GM19099 (cell line): Measurements from ENCODE around the gene GRIA4.

Source experiments
- POLR2A ChIP-seq: IDR thresholded peaks from 3 replicates; pipeline ENCODE4 v1.6.1; 2011; ENCODE audit warnings: low read depth; ENCODE audit not compliant: insufficient read length; ENCODE audit errors: extremely low read depth

GRIA4 gene

GRCh38 chr11:105899772-105900171, 289.9 kb downstream of the GRIA4 start:
- no peak for TF ChIP-seq POLR2A

DNA sequence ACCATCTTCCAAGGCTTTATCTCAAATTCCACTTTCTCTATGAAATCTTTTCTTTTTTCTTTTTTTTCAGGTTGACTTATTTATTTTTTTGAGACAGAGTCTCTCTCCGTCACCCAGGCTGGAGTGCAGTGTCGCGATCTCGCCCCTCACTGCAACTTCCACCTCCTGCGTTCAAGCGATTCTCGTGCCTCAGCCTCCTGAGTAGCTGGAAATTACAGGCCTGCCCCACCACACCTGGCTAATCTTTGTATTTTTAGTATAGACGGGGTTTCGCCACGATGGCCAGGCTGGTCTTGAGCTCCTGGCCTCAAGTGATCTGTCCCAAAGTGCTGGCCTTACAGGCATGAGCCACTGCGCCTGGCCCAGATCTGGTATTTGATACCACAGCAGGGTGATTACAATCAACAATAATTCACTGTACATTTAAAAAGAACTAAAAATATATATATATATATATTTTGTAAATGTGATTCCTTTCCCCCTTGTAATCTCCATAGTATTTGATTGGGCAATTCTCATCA, 290.7 kb downstream of the GRIA4 start:
- TF ChIP-seq POLR2A: no peak

GRCh38 chr11:105903113-105903512, 293.2 kb downstream of the GRIA4 start:
- TF ChIP-seq POLR2A: no peak

DNA sequence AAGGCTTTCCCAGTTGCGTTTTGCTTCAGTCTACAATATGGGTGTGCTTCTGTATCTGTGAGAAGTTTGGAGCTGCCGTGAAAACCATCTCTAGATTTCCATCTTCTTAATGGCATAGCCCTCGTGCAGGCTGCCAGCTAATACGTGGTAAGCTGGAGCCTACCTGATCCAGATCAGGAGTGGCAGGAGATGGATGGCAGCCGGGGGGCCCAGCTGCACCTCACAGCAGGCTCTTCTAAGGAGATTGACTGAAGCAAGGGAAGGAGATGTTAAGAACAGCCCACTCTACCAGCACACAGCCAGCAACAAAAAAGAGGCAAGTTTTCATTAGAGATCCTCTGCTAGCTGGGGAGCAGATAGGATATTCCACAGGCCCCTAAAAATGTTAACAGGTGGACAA, 296.6 kb downstream of the GRIA4 start:
- TF ChIP-seq POLR2A: no peak

GRCh38 chr11:105907319-105907718, 297.4 kb downstream of the GRIA4 start:
- TF ChIP-seq POLR2A: no peak

GRCh38 chr11:105910095-105910715, 300.3 kb downstream of the GRIA4 start:
- TF ChIP-seq POLR2A: no peak

- TF ChIP-seq POLR2A: no peak
These were observed 301.6 kb downstream of the GRIA4 start for GRCh38 chr11:105911454-105911853.

GRCh38 chr11:105912666-105913065, 302.8 kb downstream of the GRIA4 start:
- TF ChIP-seq POLR2A: no peak

GRCh38 chr11:105915021-105915420, 305.1 kb downstream of the GRIA4 start:
- TF ChIP-seq POLR2A: no peak

DNA sequence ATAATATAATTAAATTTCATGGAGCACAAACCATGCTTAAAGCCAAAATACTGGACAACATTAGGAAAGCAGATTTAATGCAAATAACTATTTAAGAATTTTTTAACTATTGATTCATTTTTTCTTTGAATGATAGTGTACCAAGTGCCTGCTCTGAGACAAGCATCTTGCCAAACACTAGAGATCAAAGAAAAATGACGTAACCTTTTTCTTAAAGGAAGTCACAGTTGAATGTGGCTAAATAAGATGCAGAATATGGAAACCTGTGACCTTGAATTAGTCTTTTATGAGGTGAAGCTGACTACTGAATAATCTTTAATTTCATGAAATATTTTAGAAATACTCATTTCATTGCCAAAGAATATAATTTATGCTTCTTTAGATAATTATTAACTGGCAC, 308.2 kb downstream of the GRIA4 start:
- no peak for TF ChIP-seq POLR2A

DNA sequence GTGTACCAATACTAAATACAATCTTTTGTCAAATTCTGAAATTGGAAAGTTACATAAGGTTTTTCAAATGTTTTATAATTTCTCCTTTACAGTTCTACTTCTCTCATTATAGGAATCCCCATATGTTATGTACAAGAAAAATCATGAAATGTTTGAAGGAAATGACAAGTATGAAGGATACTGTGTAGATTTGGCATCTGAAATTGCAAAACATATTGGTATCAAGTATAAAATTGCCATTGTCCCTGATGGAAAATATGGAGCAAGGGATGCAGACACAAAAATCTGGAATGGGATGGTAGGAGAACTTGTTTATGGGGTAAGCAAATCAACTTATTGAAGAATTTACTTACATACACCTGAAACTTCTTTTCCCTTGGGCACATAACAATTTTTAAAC, 308.7 kb downstream of the GRIA4 start:
- no peak for TF ChIP-seq POLR2A

DNA sequence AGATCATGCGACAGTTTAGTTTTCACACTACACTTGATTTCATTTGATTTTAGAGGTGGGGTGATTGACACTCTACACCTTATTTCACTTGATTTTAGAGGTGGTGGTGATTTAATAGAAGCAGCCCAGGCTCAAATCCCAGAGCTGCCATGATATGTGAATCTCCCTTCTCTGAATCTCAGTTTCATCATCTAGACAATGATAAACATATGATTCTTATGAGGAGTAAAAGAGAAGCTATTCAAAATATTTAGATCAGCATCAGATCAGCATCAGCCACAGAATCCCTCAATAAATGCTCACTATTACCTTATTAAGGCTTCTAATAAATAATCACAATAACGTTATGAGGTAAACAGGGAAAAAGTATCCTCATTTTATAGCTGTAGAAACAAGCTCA, 313.4 kb downstream of the GRIA4 start:
- no peak for TF ChIP-seq POLR2A

GRCh38 chr11:105923807-105924206, 313.9 kb downstream of the GRIA4 start:
- TF ChIP-seq POLR2A: no peak

DNA sequence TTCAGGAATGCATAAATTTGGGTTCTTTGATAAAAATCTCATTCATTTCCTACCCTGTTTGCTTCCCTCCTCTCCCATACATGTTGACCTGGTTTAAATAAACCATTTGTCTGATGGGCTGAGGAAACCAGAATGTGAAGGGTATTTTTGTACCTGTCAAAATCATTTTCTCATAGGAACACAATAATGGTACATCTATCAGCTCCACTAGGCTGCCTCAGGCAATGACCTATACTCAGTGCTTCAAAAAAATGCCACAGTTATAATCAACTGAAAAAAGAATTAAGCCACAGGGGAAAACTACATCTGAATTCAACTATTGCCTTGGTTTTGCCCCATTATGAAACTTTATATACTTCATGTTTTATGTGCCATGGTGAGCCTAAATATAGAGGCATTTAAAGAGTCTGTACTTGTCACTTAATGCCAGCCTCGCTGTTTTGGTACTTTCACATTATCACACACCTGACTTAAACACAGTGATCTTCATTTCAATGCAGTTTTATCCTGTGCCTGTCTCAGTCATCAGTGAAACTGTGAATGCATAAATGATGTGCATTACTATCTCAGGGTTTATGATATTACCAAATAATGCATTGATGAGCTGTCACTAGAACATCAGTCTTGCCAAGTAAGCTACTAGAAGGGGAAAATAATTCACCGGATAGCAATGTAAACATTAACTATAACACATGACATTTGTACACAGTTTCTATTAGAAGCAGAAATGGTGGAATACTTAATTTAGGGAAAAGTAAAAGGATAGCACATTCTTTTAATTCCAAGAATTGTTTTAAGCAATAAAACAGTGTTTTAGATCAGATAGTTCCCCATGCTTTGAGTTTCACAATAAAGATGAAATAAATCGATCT, 319.4 kb downstream of the GRIA4 start:
- TF ChIP-seq POLR2A: no peak

- no peak for TF ChIP-seq POLR2A
These were observed 323.8 kb downstream of the GRIA4 start for GRCh38 chr11:105933695-105934094.

- no peak for TF ChIP-seq POLR2A
These were observed 325.9 kb downstream of the GRIA4 start for GRCh38 chr11:105935791-105936190.
